ENCODE measurements around the gene NRTN. TPM values are rescaled to one million over a fixed set of nuclear protein-coding genes. Genes with fewer than 3 reads are reported as not detected.
A peak's percentile ranks its signal among the peaks of the same experiment; 100 is the strongest.

NRTN gene, protein sequence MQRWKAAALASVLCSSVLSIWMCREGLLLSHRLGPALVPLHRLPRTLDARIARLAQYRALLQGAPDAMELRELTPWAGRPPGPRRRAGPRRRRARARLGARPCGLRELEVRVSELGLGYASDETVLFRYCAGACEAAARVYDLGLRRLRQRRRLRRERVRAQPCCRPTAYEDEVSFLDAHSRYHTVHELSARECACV
- total RNA-seq: 0.36 TPM in 1 of 2 replicates, not detected in the other
- total RNA-seq (2013): not detected
- 0.27 and 2.2 TPM in 2 replicates for polyA plus RNA-seq
- 0.60 and 1.8 TPM in 2 replicates for polyA minus RNA-seq

DNA sequence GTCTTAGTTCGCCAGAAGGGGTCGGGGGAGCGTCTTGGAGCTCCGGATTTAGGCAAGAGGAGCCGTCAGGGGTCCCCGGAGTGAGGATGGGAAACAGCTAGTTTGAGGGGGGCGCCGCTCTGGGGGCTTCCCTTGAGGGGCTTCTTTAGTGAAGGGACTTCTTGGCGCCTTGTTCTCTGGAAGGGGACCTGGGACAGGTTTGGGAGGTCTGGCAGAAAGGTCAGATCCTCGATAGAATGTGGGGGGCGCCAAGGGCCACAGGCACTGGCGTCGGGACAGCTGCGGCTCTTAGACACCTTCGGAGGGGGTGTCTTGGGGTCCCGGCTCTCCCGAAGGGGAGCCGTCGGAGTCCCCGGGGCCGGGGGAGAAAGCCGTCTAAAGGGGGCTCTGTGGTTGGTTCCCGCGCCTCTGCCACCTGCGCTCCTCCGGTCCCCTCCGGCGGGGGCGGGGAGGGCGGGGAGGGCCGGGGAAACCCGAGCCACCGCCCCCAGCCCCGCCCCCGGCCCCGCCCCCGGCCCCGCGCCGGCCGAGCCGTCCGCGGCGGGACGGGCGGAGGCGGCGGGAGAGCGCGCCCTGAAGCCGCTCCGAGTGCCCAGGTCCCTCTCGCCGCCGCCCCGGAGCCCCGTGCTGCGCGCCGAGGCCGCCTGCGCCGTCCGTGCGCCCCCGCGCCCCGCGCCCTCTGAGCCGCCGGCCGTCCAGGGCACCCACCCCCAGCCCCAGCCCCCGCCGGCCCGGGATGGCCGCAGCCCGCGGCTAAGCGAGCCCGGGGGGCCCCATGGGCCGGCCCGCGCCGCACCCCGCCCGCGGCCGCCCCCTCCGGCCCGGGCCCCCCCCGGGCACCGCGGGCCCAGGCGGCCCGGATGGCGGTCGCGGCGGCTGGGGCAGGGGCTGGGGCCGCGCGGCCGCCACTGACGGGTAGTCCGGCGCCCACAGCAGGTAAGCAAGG is at the start of gene NRTN:
Gene NRTN (plus strand): TSS at position 552 of the 946 bp plus-strand sequence. CDS start 19,099 bp downstream, outside the sequence.
- peaks cover 22% of the 10 kb centered on the region for H3K4me1 Mint-ChIP-seq
- ChIA-PET CTCF (interaction anchor here (0.5 to 2.0 kb wide), 14 partner anchors 10 to 225 kb away, joined by 3 to 16 read pairs (median 4); partner anchors contain the start of genes DUS3L, NDUFA11 and VMAC), POLR2A (interaction anchor here (0.9 kb wide), 1 partner anchor 1135 kb away, joined by 6 read pairs; no protein-coding TSS in a partner anchor)
- DNase-seq (peak; percentile 73), ATAC-seq (ENCODE audit: low read depth) (peak; percentile 44)
- peaks cover 19% of the 10 kb centered on the region for H3K27me3 Mint-ChIP-seq
- H3K9me3 ChIP-seq (ENCODE audit: control extremely low read depth in 1 of 3, control insufficient read depth in 2 of 3, insufficient read depth in 1 of 3, low read length in 2 of 3): peaks cover 0 to 42% (median 0%) of the 10 kb centered on the region in 3 donors
- peak within 1 kb of the TSS; percentile 72 for H3K4me3 Mint-ChIP-seq
- H3K4me2 ChIP-seq (replicated peaks; ENCODE audit: low read depth, low read length, poor library complexity, severe bottlenecking): peak within 1 kb of the TSS; percentile 80
- peaks cover 0 to 57% (median 26%) of the 10 kb centered on the region in 4 experiments for H3K27me3 ChIP-seq (replicated peaks in 1 of 4; ENCODE audit: control extremely low read depth in 1 of 4, control insufficient read depth in 3 of 4, insufficient read depth in 4 of 4, low read length in 3 of 4)
- H3K79me2 ChIP-seq (ENCODE audit: control insufficient read depth, insufficient read depth, low read length): no peaks in the 10 kb centered on the region
- H3K27ac Mint-ChIP-seq: peak within 1 kb of the TSS; percentile 50
- no peaks in the 10 kb centered on the region for H4K20me1 ChIP-seq (ENCODE audit: control insufficient read depth, insufficient read depth, low read length, poor library complexity, severe bottlenecking)
- H3K27ac ChIP-seq (ENCODE audit: low read length in 2 of 2): peak within 1 kb of the TSS in 1 of 2 donors; percentile 53
- peaks cover 20 to 27% of the 10 kb centered on the region in 2 donors for H3K4me1 ChIP-seq (ENCODE audit: control insufficient read depth in 2 of 2, insufficient read depth in 2 of 2, low read length in 2 of 2)
- TF ChIP-seq, protein P1, sequence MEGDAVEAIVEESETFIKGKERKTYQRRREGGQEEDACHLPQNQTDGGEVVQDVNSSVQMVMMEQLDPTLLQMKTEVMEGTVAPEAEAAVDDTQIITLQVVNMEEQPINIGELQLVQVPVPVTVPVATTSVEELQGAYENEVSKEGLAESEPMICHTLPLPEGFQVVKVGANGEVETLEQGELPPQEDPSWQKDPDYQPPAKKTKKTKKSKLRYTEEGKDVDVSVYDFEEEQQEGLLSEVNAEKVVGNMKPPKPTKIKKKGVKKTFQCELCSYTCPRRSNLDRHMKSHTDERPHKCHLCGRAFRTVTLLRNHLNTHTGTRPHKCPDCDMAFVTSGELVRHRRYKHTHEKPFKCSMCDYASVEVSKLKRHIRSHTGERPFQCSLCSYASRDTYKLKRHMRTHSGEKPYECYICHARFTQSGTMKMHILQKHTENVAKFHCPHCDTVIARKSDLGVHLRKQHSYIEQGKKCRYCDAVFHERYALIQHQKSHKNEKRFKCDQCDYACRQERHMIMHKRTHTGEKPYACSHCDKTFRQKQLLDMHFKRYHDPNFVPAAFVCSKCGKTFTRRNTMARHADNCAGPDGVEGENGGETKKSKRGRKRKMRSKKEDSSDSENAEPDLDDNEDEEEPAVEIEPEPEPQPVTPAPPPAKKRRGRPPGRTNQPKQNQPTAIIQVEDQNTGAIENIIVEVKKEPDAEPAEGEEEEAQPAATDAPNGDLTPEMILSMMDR (IDR thresholded peaks at IDR 0.05): no peak
- no peak for TF ChIP-seq EZH2 (IDR thresholded peaks at IDR 0.05; ENCODE audit: borderline replicate concordance, insufficient read depth, low read depth, low read length, poor library complexity, severe bottlenecking)
- peak within 1 kb of the TSS in 4 of 5 experiments; percentile 7 to 55 (median 42) for H3K4me3 ChIP-seq (ENCODE audit: control extremely low read depth in 1 of 5, extremely low read depth in 1 of 5, insufficient read depth in 1 of 5, low read depth in 2 of 5, low read length in 4 of 5)
- no peaks in the 10 kb centered on the region for H3K9me3 Mint-ChIP-seq (ENCODE audit: insufficient read depth)
- 3% methylated on average over 100 of the region's 107 CpGs for WGBS (ENCODE audit: insufficient coverage)
- H2AFZ ChIP-seq (ENCODE audit: insufficient read depth, low read depth, low read length, poor library complexity, severe bottlenecking): peak within 1 kb of the TSS; percentile 62
- intact Hi-C loops (cut with micrococcal nuclease): loop anchor here (1.0 to 5.0 kb wide), 3 partner anchors 13 to 218 kb away; partner anchors contain the start of gene DUS3L
- no peaks in the 10 kb centered on the region for H3K36me3 ChIP-seq (replicated peaks in 1 of 2; ENCODE audit: control extremely low read depth in 1 of 2, control insufficient read depth in 1 of 2, extremely low read depth in 1 of 2, insufficient read depth in 2 of 2, low read length in 1 of 2)
- peak within 1 kb of the TSS; percentile 50 for H3K9ac ChIP-seq (ENCODE audit: low read length)

Data from B cell (primary cell).